IMR-90 (cell line): ENCODE data around the gene PMAIP1. TPM values are rescaled to one million over a fixed set of nuclear protein-coding genes. Genes with fewer than 3 reads are reported as not detected.

Experiments
- ATAC-seq: fragments of 200-7000 bp; cut with Tn5 transposase; 2 replicates; pipeline ENCODE4 v1.9.1; 2020; ENCODE audit warnings: low read depth, mild to moderate bottlenecking, moderate library complexity
- BruUV-seq: library from RNA; stranded (reverse); fragments of 400-500 nt; replicated peaks from 2 replicates; lab custom pipeline; 2021; lab: Mats Ljungman, UMichigan
- CTCF ChIA-PET: fragments of 300-600 bp; formaldehyde crosslinking; extraction: SDS; loops from one replicate; lab custom pipeline; 2021; ENCODE audit warnings: antibody characterized with exemption; lab: Yijun Ruan, JAX
- POLR2A ChIA-PET: fragments of 300-600 bp; sonication (Branson Sonifier 250); formaldehyde crosslinking; loops from one replicate; lab custom pipeline; 2022; ENCODE audit warnings: antibody characterized with exemption; ENCODE audit not compliant: unreplicated experiment; lab: Charles Lee
- DNase-seq: peaks from one replicate; pipeline ENCODE4 v3.0.0; 2013
- H2AFZ ChIP-seq: replicated peaks from 2 replicates; pipeline ENCODE3; 2013; ENCODE audit warnings: low read length, mild to moderate bottlenecking; ENCODE audit not compliant: poor library complexity
- H2AK5ac ChIP-seq: 2 replicates; pipeline ENCODE4 v1.6.1; 2013; ENCODE audit warnings: low read depth, low read length, inconsistent platforms
- H2AK9ac ChIP-seq: replicated peaks from 2 replicates; pipeline ENCODE3; 2013; ENCODE audit warnings: mild to moderate bottlenecking, low read depth, low read length, moderate library complexity; ENCODE audit not compliant: poor library complexity
- H2BK120ac ChIP-seq: 2 replicates; pipeline ENCODE4 v1.6.1; 2013; ENCODE audit warnings: low read depth, low read length, inconsistent platforms
- H2BK15ac ChIP-seq: 3 replicates; pipeline ENCODE4 v1.6.1; 2013; ENCODE audit warnings: low read depth, low read length, inconsistent platforms
- H2BK20ac ChIP-seq: 2 replicates; pipeline ENCODE4 v1.6.1; 2013; ENCODE audit warnings: low read depth, mild to moderate bottlenecking, inconsistent platforms, low read length, moderate library complexity
- H2BK5ac ChIP-seq: 2 replicates; pipeline ENCODE4 v1.6.1; 2013; ENCODE audit warnings: mild to moderate bottlenecking, low read depth, low read length, inconsistent platforms; ENCODE audit not compliant: poor library complexity, severe bottlenecking
- H3K14ac ChIP-seq: replicated peaks from 2 replicates; pipeline ENCODE4 v1.6.1; 2013; ENCODE audit warnings: low read depth, low read length, inconsistent platforms
- H3K18ac ChIP-seq: 2 replicates; pipeline ENCODE4 v1.6.1; 2013; ENCODE audit warnings: low read depth, low read length, control low read depth
- H3K23ac ChIP-seq: 2 replicates; pipeline ENCODE4 v1.6.1; 2013; ENCODE audit warnings: low read depth, low read length, inconsistent platforms
- H3K27ac ChIP-seq: 2 replicates; pipeline ENCODE4 v1.5.1; 2013; ENCODE audit warnings: mild to moderate bottlenecking, control low read depth, low read length; ENCODE audit not compliant: insufficient read depth
- H3K27me3 ChIP-seq: 2 replicates; pipeline ENCODE4 v1.6.1; 2013; ENCODE audit warnings: low read length; ENCODE audit not compliant: control insufficient read depth, insufficient read depth
- H3K36me3 ChIP-seq: 2 replicates; pipeline ENCODE4 v1.6.1; 2013; ENCODE audit warnings: low read length, mixed read lengths; ENCODE audit not compliant: control insufficient read depth, insufficient read depth
- H3K4ac ChIP-seq: 2 replicates; pipeline ENCODE4 v1.6.1; 2013; ENCODE audit warnings: low read depth, low read length, inconsistent platforms
- H3K4me1 ChIP-seq: 2 replicates; pipeline ENCODE4 v1.6.1; 2013; ENCODE audit warnings: low read length, mixed read lengths; ENCODE audit not compliant: control insufficient read depth, insufficient read depth
- H3K4me2 ChIP-seq: 2 replicates; pipeline ENCODE4 v1.6.1; 2013; ENCODE audit warnings: low read depth, mild to moderate bottlenecking, control low read depth, low read length, moderate library complexity
- H3K4me3 ChIP-seq: 2 replicates; pipeline ENCODE4 v1.5.1; 2013; ENCODE audit warnings: low read depth, mild to moderate bottlenecking, control low read depth, low read length, moderate library complexity; ENCODE audit not compliant: insufficient read depth
- H3K56ac ChIP-seq: 2 replicates; pipeline ENCODE4 v1.6.1; 2013; ENCODE audit warnings: low read length, inconsistent platforms; ENCODE audit not compliant: insufficient read depth; ENCODE audit errors: extremely low read depth
- H3K79me1 ChIP-seq, 2 experiments: 2 replicates each; pipeline ENCODE4 v1.6.1; 2013; ENCODE audit warnings: low read length in 2 of 2, inconsistent platforms in 1 of 2, low read depth in 1 of 2
- H3K9ac ChIP-seq: 2 replicates; pipeline ENCODE4 v1.6.1; 2013; ENCODE audit warnings: low read depth, low read length, control low read depth
- H3K9me1 ChIP-seq: 2 replicates; pipeline ENCODE4 v1.6.1; 2013; ENCODE audit warnings: low read length, inconsistent platforms; ENCODE audit not compliant: insufficient read depth
- H3K9me3 ChIP-seq: 2 replicates; pipeline ENCODE4 v1.6.1; 2013; ENCODE audit warnings: low read length; ENCODE audit not compliant: control insufficient read depth, insufficient read depth
- H4K20me1 ChIP-seq: 2 replicates; pipeline ENCODE4 v1.6.1; 2013; ENCODE audit warnings: low read length, inconsistent platforms; ENCODE audit not compliant: insufficient read depth
- H4K5ac ChIP-seq: 2 replicates; pipeline ENCODE4 v1.6.1; 2013; ENCODE audit warnings: mild to moderate bottlenecking, low read depth, low read length, control low read depth
- H4K8ac ChIP-seq, 2 experiments: 2 replicates each; pipeline ENCODE4 v1.6.1; 2013; ENCODE audit warnings: low read depth in 2 of 2, low read length in 2 of 2, control low read depth in 1 of 2, inconsistent platforms in 1 of 2
- H4K91ac ChIP-seq: 2 replicates; pipeline ENCODE4 v1.6.1; 2013; ENCODE audit warnings: low read depth, low read length, inconsistent platforms; ENCODE audit not compliant: insufficient read depth
- CHD1 ChIP-seq: IDR thresholded peaks from 2 replicates; pipeline ENCODE4 v1.6.1; 2012; ENCODE audit warnings: low read depth, low read length, improper control_type of control experiment
- FOS ChIP-seq: fragments of 150-350 bp; IDR thresholded peaks from 2 replicates; pipeline ENCODE4 v1.6.1; 2016; ENCODE audit warnings: low read depth, low read length
- RCOR1 ChIP-seq: IDR thresholded peaks from 2 replicates; pipeline ENCODE4 v1.6.1; 2012; ENCODE audit warnings: mild to moderate bottlenecking, low read length, improper control_type of control experiment; ENCODE audit not compliant: insufficient replicate concordance
- SMC3 ChIP-seq: fragments of 150-350 bp; IDR thresholded peaks from 2 replicates; pipeline ENCODE4 v1.6.1; 2016; ENCODE audit warnings: low read depth, mild to moderate bottlenecking, antibody characterized with exemption, low read length, moderate library complexity
- whole genome bisulfite sequencing, 2 experiments: methylation state at CpG; one replicate each; pipeline versions ENCODE4 v1.1.5 to v1.1.7; 2013; ENCODE audit warnings: missing lambda C conversion rate in 2 of 2; ENCODE audit not compliant: insufficient read length in 1 of 2; ENCODE audit errors: extremely low coverage in 2 of 2; 5-methylcytosine and 5-hydroxymethylcytosine counted together
- dilution Hi-C: fragments of 300-500 bp; cut with HindIII; formaldehyde crosslinking; loops from one replicate; pipeline ENCODE4 v1.14.3; 2018; ENCODE audit warnings: low sequenced_read_pairs; ENCODE audit not compliant: unreplicated experiment
- in situ Hi-C: fragments of 300-500 bp; cut with MboI; formaldehyde crosslinking; loops from 3 replicates; pipeline ENCODE4 v1.14.3; 2019; ENCODE audit warnings: low sequenced_read_pairs, inconsistent platforms, mixed read lengths
- intact Hi-C: fragments of 100-400 bp; cut with micrococcal nuclease; formaldehyde crosslinking; loops from 2 replicates; pipeline ENCODE4 v1.10.0; 2022
- polyA plus RNA-seq, 3 experiments: library from polyadenylated mRNA; depleted of rRNA; stranded (reverse); fragments of >200 nt; gene quantifications; 2 replicates each; pipeline ENCODE4 v1.2.3, GENCODE V29; 2012; ENCODE audit warnings: low replicate concordance in 1 of 3
- total RNA-seq: library from RNA; depleted of rRNA; stranded (reverse); fragments of >200 nt; gene quantifications from 2 replicates; pipeline ENCODE4 v1.2.3, GENCODE V29; 2012
- TF ChIP-seq, protein P1 (sequence below): fragments of 150-350 bp; IDR thresholded peaks from 2 replicates; pipeline ENCODE4 v1.6.1; 2017; ENCODE audit warnings: mild to moderate bottlenecking, antibody characterized with exemption, low read length, low read depth

The PMAIP1 gene
- total and polyA plus RNA-seq, 2 of the 4 experiments (the other 2 are of a cell fraction) = 14.0 to 30.1 TPM

DNA sequence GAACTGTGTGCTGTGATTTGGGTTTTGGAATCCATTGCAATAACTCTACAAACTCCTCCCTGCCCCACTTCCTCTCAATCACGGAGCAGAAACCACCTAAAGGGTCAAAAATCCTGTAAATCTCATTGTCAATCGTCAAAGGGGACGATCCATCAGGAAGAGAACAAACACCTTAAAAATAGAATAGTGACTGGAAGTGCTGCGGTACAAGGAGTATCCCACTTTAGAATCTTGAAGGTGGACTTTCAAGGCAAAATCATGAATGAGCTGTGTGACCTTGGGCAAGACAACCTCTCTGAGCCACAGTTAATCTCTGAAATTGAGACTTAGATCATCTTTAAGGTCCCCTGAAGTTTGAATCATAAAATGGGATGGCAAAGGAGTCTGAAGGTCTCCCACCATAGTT is 5.9 kb downstream of the PMAIP1 start:
- WGBS, 2 experiments = no CpG with 5 or more reads among the region's 4 CpGs
- no peak for TF ChIP-seq RCOR1
- no peak for TF ChIP-seq CHD1
- TF ChIP-seq FOS = no peak
- no peak for TF ChIP-seq SMC3
- TF ChIP-seq, protein P1, sequence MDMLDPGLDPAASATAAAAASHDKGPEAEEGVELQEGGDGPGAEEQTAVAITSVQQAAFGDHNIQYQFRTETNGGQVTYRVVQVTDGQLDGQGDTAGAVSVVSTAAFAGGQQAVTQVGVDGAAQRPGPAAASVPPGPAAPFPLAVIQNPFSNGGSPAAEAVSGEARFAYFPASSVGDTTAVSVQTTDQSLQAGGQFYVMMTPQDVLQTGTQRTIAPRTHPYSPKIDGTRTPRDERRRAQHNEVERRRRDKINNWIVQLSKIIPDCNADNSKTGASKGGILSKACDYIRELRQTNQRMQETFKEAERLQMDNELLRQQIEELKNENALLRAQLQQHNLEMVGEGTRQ = no peak
- H4K5ac ChIP-seq = no peak overlapping the region
- H2AK5ac ChIP-seq = 0 out of 2 replicates have a peak overlapping the region, but pooled peaks have one; percentile 10
- no peak overlapping the region for H2BK5ac ChIP-seq
- no peak overlapping the region for H4K8ac ChIP-seq
- H3K9me3 ChIP-seq = no peaks in the 10 kb centered on the region
- no peak overlapping the region for H2AFZ ChIP-seq
- dilution Hi-C loops (no loop called here), in situ Hi-C loops (no loop called here), intact Hi-C loops (loop anchor here (10.0 kb wide), 2 partner anchors 211 to 281 kb away; partner anchors contain the start of gene CCBE1)
- H3K27me3 ChIP-seq = no peaks in the 10 kb centered on the region
- peaks cover 24% of the 10 kb centered on the region for H3K9me1 ChIP-seq
- no peak overlapping the region for H3K4me2 ChIP-seq
- H2BK20ac ChIP-seq = peak overlapping the region; percentile 33; the same call in 1 of the 2 replicates
- H2BK120ac ChIP-seq = peak overlapping the region; percentile 32; the same call in 1 of the 2 replicates
- no peak overlapping the region for H3K4me3 ChIP-seq
- H4K91ac ChIP-seq = no peak overlapping the region
- no peak overlapping the region for H3K9ac ChIP-seq
- no peak overlapping the region for H3K56ac ChIP-seq
- ATAC-seq = no peak
- CTCF ChIA-PET = interaction anchor here (1.7 kb wide), 1 partner anchor 69 kb away, joined by 8 read pairs; no protein-coding TSS in a partner anchor
- no peak overlapping the region for H3K18ac ChIP-seq
- peaks cover 27% of the 10 kb centered on the region for H3K4me1 ChIP-seq
- H3K36me3 ChIP-seq = peaks cover 7% of the 10 kb centered on the region
- H2AK9ac ChIP-seq = no peak overlapping the region
- peaks cover 19% of the 10 kb centered on the region for H4K20me1 ChIP-seq
- H3K4ac ChIP-seq = no peak overlapping the region
- H2BK15ac ChIP-seq = peak overlapping the region; percentile 20; the same call in 1 of the 3 replicates
- POLR2A ChIA-PET = interaction anchor here (0.7 to 1.0 kb wide), 2 partner anchors 34 to 82 kb away, joined by 3 to 6 read pairs; no protein-coding TSS in a partner anchor
- H3K23ac ChIP-seq = no peak overlapping the region
- BruUV-seq = no TSS peak
- no peak overlapping the region for H3K27ac ChIP-seq
- no peak for DNase-seq
- H3K79me1 ChIP-seq = peaks cover 0 to 40% of the 10 kb centered on the region in 2 experiments; a peak in 2 of 4 replicates
- H3K14ac ChIP-seq = no peak overlapping the region
